K562 (cell line): Measurements from ENCODE around the gene ZNF485. TPM values are rescaled to one million over a fixed set of nuclear protein-coding genes. Genes with fewer than 3 reads are reported as not detected.

ENCODE experiments used
- CXXC5 ChIP-seq: fragments of 250-450 bp; sonication (Bioruptor Pico); IDR thresholded peaks from 2 replicates; pipeline ENCODE4 v1.8.0; 2022; ENCODE audit warnings: inconsistent platforms, mild to moderate bottlenecking, moderate library complexity
- DPF2 ChIP-seq: fragments of 450-650 bp; IDR thresholded peaks from 2 replicates; pipeline ENCODE4 v1.6.1; 2016
- MCM3 ChIP-seq: fragments of 450-650 bp; IDR thresholded peaks from 2 replicates; pipeline ENCODE4 v1.6.1; 2016
- NR4A1 ChIP-seq, 2 experiments: fragments of 250-450 bp in 1 of 2; fragments of 450-650 bp in 1 of 2; sonication (Bioruptor Pico) in 1 of 2; IDR thresholded peaks; 2 replicates each; pipeline versions ENCODE4 v1.4.0 to v1.6.1; 2016 to 2020; ENCODE audit warnings: mild to moderate bottlenecking in 2 of 2, missing compliant biosample characterization in 1 of 2, missing genetic modification characterization in 1 of 2, moderate library complexity in 1 of 2
- SMAD2 ChIP-seq: fragments of 150-350 bp; IDR thresholded peaks from 2 replicates; pipeline ENCODE4 v1.6.1; 2014; ENCODE audit warnings: low read depth, mild to moderate bottlenecking, low read length
- SMARCC2 ChIP-seq: fragments of 450-650 bp; IDR thresholded peaks from 2 replicates; pipeline ENCODE4 v1.6.1; 2017; ENCODE audit warnings: antibody characterized with exemption, moderate library complexity, mild to moderate bottlenecking, low read depth
- ZFPM2 ChIP-seq: fragments of 250-450 bp; sonication (Bioruptor Pico); IDR thresholded peaks from 2 replicates; pipeline ENCODE4 v1.5.1; 2022; ENCODE audit warnings: mild to moderate bottlenecking
- ZMIZ1 ChIP-seq, 2 experiments: fragments of 150-350 bp in 1 of 2; IDR thresholded peaks; 2 replicates each; pipeline ENCODE4 v1.6.1; 2012 to 2016; ENCODE audit warnings: low read depth in 2 of 2, low read length in 2 of 2, mild to moderate bottlenecking in 1 of 2, moderate library complexity in 1 of 2
- ZNF280A ChIP-seq: fragments of 450-650 bp; IDR thresholded peaks from 2 replicates; pipeline ENCODE4 v1.6.1; 2018; ENCODE audit warnings: mild to moderate bottlenecking, low read depth; ENCODE audit not compliant: partially characterized antibody
- ZNF407 ChIP-seq: fragments of 450-650 bp; IDR thresholded peaks from 2 replicates; pipeline ENCODE4 v1.6.1; 2016; ENCODE audit warnings: low read depth
- ZNF79 ChIP-seq: fragments of 250-450 bp; sonication (Bioruptor Pico); IDR thresholded peaks from 2 replicates; pipeline ENCODE4 v1.4.0; 2020; ENCODE audit warnings: low read depth, mild to moderate bottlenecking, moderate library complexity
- polyA plus RNA-seq, 8 experiments: library from polyadenylated mRNA; depleted of rRNA in 4 of 8; stranded (reverse) in 5 of 8; unstranded in 3 of 8; fragments of >200 nt; fragmentation: Nextera tagmentation in 2 of 8; fragmentation: Illumina TruSeq in 1 of 8; extraction: Ambion mirVana in 2 of 8; extraction: Trizol in 1 of 8; gene quantifications; 2 replicates each; pipeline versions ENCODE4 v1.2.1 to v1.2.3, GENCODE V29; 2011 to 2014; ENCODE audit warnings: inconsistent platforms in 1 of 8, missing spikeins in 1 of 8
- total RNA-seq, 7 experiments: library from RNA; depleted of rRNA in 6 of 7; stranded (reverse); fragments of >200 nt in 6 of 7; fragmentation: Illumina TruSeq in 2 of 7; extraction: Trizol in 2 of 7; gene quantifications; 2 replicates each; pipeline versions ENCODE4 v1.2.1 to v1.2.3, GENCODE V29; 2011 to 2021; ENCODE audit warnings: low replicate concordance in 1 of 7

Gene ZNF485
- total and polyA plus RNA-seq, 9 of the 15 experiments (the other 6 are each of a cell fraction or from before 2014, with no cell fraction given), result 8.0 to 18.7 (median 11.9) TPM

GRCh38 chr10:43648398-43649184, 42.4 kb downstream of the ZNF485 start, which contains the start of gene ZNF32 (continued):
- TF ChIP-seq ZMIZ1 (IDR thresholded peaks at IDR 0.05; ENCODE audit: low read depth in 2 of 2, low read length in 2 of 2) (0 out of 4 replicates have a peak, but pooled peaks of 1 of the 2 experiments have one; percentile 4), ZFPM2 (CRISPR knock-in tag) (0 out of 2 replicates have a peak, but pooled peaks have one; percentile 3), DPF2 (no peak), SMAD2 (no peak), ZNF407 (no peak), ZNF280A (no peak), NR4A1 (CRISPR knock-in tag; IDR thresholded peaks at IDR 0.05) (no peak), NR4A1 (tag; IDR thresholded peaks at IDR 0.05) (no peak), SMARCC2 (no peak), CXXC5 (CRISPR knock-in tag) (peak; percentile 92), ZNF79 (CRISPR knock-in tag) (no peak), MCM3 (no peak)
